ENCODE results near the gene CRYGS.
"Not testable (repeated sequence)": the region's sequence is repeated elsewhere in the genome, so short reads cannot be mapped to it uniquely, and the experiment has no call there.

CRYGS gene

GRCh38 chr3:186540221-186540834 lies 3.9 kb downstream of the CRYGS start:
- H3K4me1 ChIP-seq (ENCODE audit: control insufficient read depth, insufficient read depth, low read length), result no peaks in the 10 kb centered on the region
- no peak overlapping the region for H3K27ac ChIP-seq (ENCODE audit: low read depth, low read length)
- H3K4me3 ChIP-seq (ENCODE audit: low read length), result peak overlapping the region; percentile 20
- H3K9ac ChIP-seq (ENCODE audit: low read length), result no peak overlapping the region
- H3K36me3 ChIP-seq (ENCODE audit: control insufficient read depth, insufficient read depth, low read length), result no peaks in the 10 kb centered on the region
- H3K27me3 ChIP-seq (ENCODE audit: control insufficient read depth, insufficient read depth, low read length), result no peaks in the 10 kb centered on the region

- no peak overlapping the region for H3K27ac ChIP-seq (ENCODE audit: low read depth, low read length)
- H3K9ac ChIP-seq (ENCODE audit: low read length), result no peak overlapping the region
- no peaks in the 10 kb centered on the region for H3K27me3 ChIP-seq (ENCODE audit: control insufficient read depth, insufficient read depth, low read length)
Measured at GRCh38 chr3:186538779-186539178, 5.4 kb downstream of the CRYGS start.

GRCh38 chr3:186536883-186537844 lies 7.0 kb downstream of the CRYGS start:
- no peak overlapping the region for H3K9ac ChIP-seq (ENCODE audit: low read length)
- H3K4me3 ChIP-seq (ENCODE audit: low read length), result no peak overlapping the region
- no peak overlapping the region for H3K27ac ChIP-seq (ENCODE audit: low read depth, low read length)
- peaks cover 2% of the 10 kb centered on the region for H3K4me1 ChIP-seq (ENCODE audit: control insufficient read depth, insufficient read depth, low read length)
- H3K27me3 ChIP-seq (ENCODE audit: control insufficient read depth, insufficient read depth, low read length), result no peaks in the 10 kb centered on the region
- H3K36me3 ChIP-seq (ENCODE audit: control insufficient read depth, insufficient read depth, low read length), result no peaks in the 10 kb centered on the region

More at GRCh38 chr3:186538779-186539178, 5.4 kb downstream of the CRYGS start:
- Histone ChIP-seq H3K36me3 (ENCODE audit: control insufficient read depth, insufficient read depth, low read length) (no peaks in the 10 kb centered on the region), H3K4me3 (ENCODE audit: low read length) (no peak overlapping the region), H3K4me1 (ENCODE audit: control insufficient read depth, insufficient read depth, low read length) (peaks cover 2% of the 10 kb centered on the region)

- H3K27ac ChIP-seq (ENCODE audit: low read depth, low read length), result no peak overlapping the region
- peaks cover 2% of the 10 kb centered on the region for H3K4me1 ChIP-seq (ENCODE audit: control insufficient read depth, insufficient read depth, low read length)
Measured at GRCh38 chr3:186534113-186534669, 10.0 kb downstream of the CRYGS start.

DNA sequence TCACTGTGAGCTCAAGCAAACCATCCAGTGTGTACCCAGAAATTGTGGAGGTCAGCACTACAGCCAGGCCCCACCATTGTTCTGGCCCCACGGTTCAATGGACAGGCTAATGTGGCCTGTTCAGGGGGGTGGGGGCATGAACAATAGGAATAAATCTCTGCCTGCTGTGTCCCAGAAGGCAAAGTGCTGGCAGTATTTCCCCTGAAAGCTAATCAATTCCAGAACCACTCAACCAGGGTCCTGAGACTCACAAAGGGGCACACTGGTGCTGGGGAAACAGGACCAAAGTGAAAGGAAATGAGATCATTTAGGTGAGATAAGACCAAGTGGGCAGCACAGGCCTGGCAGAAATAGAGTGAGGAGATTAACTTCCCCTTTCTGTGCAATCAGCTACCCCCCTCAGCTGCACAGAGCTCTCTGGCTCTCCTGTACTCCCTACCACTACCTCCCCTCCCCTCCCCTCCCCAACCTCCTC lies 11.5 kb downstream of the CRYGS start:
- Histone ChIP-seq H3K4me1 (ENCODE audit: control insufficient read depth, insufficient read depth, low read length) (peaks cover 2% of the 10 kb centered on the region), H3K27ac (ENCODE audit: low read depth, low read length) (no peak overlapping the region), H3K27me3 (ENCODE audit: control insufficient read depth, insufficient read depth, low read length) (no peaks in the 10 kb centered on the region), H3K36me3 (ENCODE audit: control insufficient read depth, insufficient read depth, low read length) (no peaks in the 10 kb centered on the region), H3K4me3 (ENCODE audit: low read length) (no peak overlapping the region), H3K9ac (ENCODE audit: low read length) (no peak overlapping the region)

More at GRCh38 chr3:186534113-186534669, 10.0 kb downstream of the CRYGS start:
- no peaks in the 10 kb centered on the region for H3K27me3 ChIP-seq (ENCODE audit: control insufficient read depth, insufficient read depth, low read length)
- no peak overlapping the region for H3K4me3 ChIP-seq (ENCODE audit: low read length)
- no peak overlapping the region for H3K9ac ChIP-seq (ENCODE audit: low read length)
- H3K36me3 ChIP-seq (ENCODE audit: control insufficient read depth, insufficient read depth, low read length), result no peaks in the 10 kb centered on the region

- H3K9ac ChIP-seq (ENCODE audit: low read length); H3K36me3 ChIP-seq (ENCODE audit: control insufficient read depth, insufficient read depth, low read length); H3K4me3 ChIP-seq (ENCODE audit: low read length); H3K27ac ChIP-seq (ENCODE audit: low read depth, low read length); H3K4me1 ChIP-seq (ENCODE audit: control insufficient read depth, insufficient read depth, low read length); H3K27me3 ChIP-seq (ENCODE audit: control insufficient read depth, insufficient read depth, low read length): not testable (repeated sequence)
Measured at GRCh38 chr3:186531694-186532093, 12.5 kb downstream of the CRYGS start.

GRCh38 chr3:186530415-186530814 lies 13.8 kb downstream of the CRYGS start:
- Histone ChIP-seq H3K4me1 (ENCODE audit: control insufficient read depth, insufficient read depth, low read length) (peaks cover 2% of the 10 kb centered on the region), H3K9ac (ENCODE audit: low read length) (no peak overlapping the region), H3K27ac (ENCODE audit: low read depth, low read length) (no peak overlapping the region), H3K36me3 (ENCODE audit: control insufficient read depth, insufficient read depth, low read length) (no peaks in the 10 kb centered on the region), H3K27me3 (ENCODE audit: control insufficient read depth, insufficient read depth, low read length) (no peaks in the 10 kb centered on the region), H3K4me3 (ENCODE audit: low read length) (no peak overlapping the region)

DNA sequence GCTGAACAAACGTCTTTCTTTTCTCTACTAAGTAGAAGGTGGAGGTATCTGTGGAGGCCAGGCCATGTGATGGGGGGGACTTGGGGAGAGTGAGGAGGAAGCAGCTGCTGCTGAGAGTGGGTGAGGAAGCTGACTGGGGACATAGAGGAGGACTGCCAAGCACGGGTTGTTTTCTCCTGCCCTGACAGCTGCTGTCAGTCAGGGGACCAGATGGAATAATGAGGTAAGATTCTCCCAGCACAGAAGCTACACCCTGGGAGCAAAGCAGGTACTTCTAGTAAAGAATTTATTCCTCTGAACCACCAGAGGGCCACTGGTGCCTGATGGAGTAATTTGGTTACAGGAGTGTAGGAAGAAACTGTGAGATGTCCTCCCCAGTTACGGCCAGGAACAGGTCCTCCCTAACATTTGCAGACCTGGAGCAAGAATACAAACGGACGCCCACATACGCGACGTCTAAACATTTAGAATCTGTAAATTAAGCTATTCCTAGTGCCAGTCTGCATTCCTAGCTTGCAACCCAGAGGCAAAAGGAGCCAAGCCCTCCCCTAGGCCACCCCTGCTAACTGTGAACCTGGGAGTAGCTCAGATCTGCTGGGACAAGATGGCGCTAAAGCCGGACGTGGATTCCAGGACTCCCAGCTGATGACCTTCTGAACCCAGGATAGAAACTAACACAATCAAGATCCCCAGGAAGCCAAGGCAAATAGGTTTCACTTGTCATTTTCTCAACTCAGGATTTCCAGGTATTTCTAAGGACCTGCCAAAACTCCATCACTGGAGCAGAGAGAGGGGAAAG lies 14.8 kb downstream of the CRYGS start:
- H3K9ac ChIP-seq (ENCODE audit: low read length), result no peak overlapping the region
- peaks cover under 1% of the 10 kb centered on the region for H3K4me1 ChIP-seq (ENCODE audit: control insufficient read depth, insufficient read depth, low read length)
- H3K4me3 ChIP-seq (ENCODE audit: low read length), result no peak overlapping the region
- H3K36me3 ChIP-seq (ENCODE audit: control insufficient read depth, insufficient read depth, low read length), result no peaks in the 10 kb centered on the region
- no peak overlapping the region for H3K27ac ChIP-seq (ENCODE audit: low read depth, low read length)
- no peaks in the 10 kb centered on the region for H3K27me3 ChIP-seq (ENCODE audit: control insufficient read depth, insufficient read depth, low read length)

DNA sequence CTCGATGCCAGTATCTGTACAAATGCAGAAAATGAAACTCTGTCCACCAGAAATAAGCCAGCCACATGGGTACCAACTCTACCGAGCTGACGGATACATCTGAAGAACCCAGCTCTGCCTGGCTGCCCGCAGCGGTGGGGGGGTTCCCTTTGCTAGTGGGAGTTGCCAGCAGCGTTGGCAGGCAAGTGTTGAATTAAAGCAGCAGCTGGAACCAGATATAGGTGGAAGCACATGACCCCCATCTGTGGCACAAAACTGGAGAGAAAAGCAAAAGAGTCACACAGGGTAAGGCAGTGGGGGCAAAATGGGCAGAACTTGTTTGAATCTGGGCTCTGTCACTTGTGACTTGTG lies 17.9 kb downstream of the CRYGS start:
- Histone ChIP-seq H3K4me1 (ENCODE audit: control insufficient read depth, insufficient read depth, low read length) (no peaks in the 10 kb centered on the region), H3K4me3 (ENCODE audit: low read length) (no peak overlapping the region), H3K27ac (ENCODE audit: low read depth, low read length) (no peak overlapping the region), H3K9ac (ENCODE audit: low read length) (no peak overlapping the region), H3K27me3 (ENCODE audit: control insufficient read depth, insufficient read depth, low read length) (no peaks in the 10 kb centered on the region), H3K36me3 (ENCODE audit: control insufficient read depth, insufficient read depth, low read length) (no peaks in the 10 kb centered on the region)

- Histone ChIP-seq H3K4me1 (ENCODE audit: control insufficient read depth, insufficient read depth, low read length) (no peaks in the 10 kb centered on the region), H3K27ac (ENCODE audit: low read depth, low read length) (no peak overlapping the region)
Measured at GRCh38 chr3:186525369-186526255, 18.6 kb downstream of the CRYGS start.

DNA sequence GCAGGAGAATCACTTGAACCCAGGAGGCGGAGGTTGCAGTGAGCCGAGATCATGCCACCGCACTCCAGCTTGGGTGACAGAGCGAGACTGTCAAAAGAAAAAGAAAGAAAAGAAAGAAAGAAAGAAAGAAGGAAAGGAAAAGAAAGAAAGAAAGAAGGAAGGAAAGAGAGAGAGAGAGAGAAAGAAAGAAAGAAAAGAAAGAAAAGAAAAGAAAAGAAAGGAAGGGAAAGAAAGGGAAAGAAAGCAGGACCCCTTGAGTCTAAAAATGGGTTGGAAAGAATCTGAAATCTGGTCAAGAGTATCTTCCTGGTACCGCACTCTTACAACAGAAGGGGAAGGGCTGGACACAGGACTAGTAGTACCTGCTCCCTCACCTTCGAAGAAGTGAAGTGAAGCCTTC lies 19.6 kb downstream of the CRYGS start:
- H3K27me3 ChIP-seq (ENCODE audit: control insufficient read depth, insufficient read depth, low read length), result no peaks in the 10 kb centered on the region

More at GRCh38 chr3:186525369-186526255, 18.6 kb downstream of the CRYGS start:
- Histone ChIP-seq H3K4me3 (ENCODE audit: low read length) (no peak overlapping the region), H3K27me3 (ENCODE audit: control insufficient read depth, insufficient read depth, low read length) (no peaks in the 10 kb centered on the region), H3K36me3 (ENCODE audit: control insufficient read depth, insufficient read depth, low read length) (no peaks in the 10 kb centered on the region), H3K9ac (ENCODE audit: low read length) (no peak overlapping the region)

More for the DNA sequence above, 19.6 kb downstream of the CRYGS start:
- Histone ChIP-seq H3K27ac (ENCODE audit: low read depth, low read length) (no peak overlapping the region), H3K4me1 (ENCODE audit: control insufficient read depth, insufficient read depth, low read length) (no peaks in the 10 kb centered on the region), H3K36me3 (ENCODE audit: control insufficient read depth, insufficient read depth, low read length) (no peaks in the 10 kb centered on the region), H3K4me3 (ENCODE audit: low read length) (no peak overlapping the region), H3K9ac (ENCODE audit: low read length) (no peak overlapping the region)

Data from rectal smooth muscle tissue (tissue), 1 donor.